ENCODE data around the gene BZW1. TPM values are rescaled to one million over a fixed set of nuclear protein-coding genes. Genes with fewer than 3 reads are reported as not detected.

BZW1 gene
- 100 to 1,000 TPM; 211 to 220 TPM for total RNA-seq
- long read RNA-seq, donor 1, full-length matches to known transcripts, result 37 of 44 reads
- long read RNA-seq, donor 1, partial matches to known transcripts, result 1 of 44 reads
- long read RNA-seq, donor 1, other reads (novel, unspliced or antisense), result 6 of 44 reads
- long read RNA-seq, donor 2, full-length matches to known transcripts, result 81 of 104 reads
- long read RNA-seq, donor 2, partial matches to known transcripts, result 12 of 104 reads
- long read RNA-seq, donor 2, other reads (novel, unspliced or antisense), result 11 of 104 reads

GRCh38 chr2:200811333-200812121, at the start of gene BZW1:
Gene BZW1 (plus strand): TSS chr2:200811910. CDS start chr2:200813218, 1,308 bp downstream.
- intact Hi-C loops (cut with DNase I), result loop anchor here in 1 of 2 donors (5.0 to 10.0 kb wide), 3 partner anchors 51 to 99 kb away; partner anchors contain the start of gene CLK1
- DNase-seq (ENCODE audit: low spot score), result peak; percentile 99

- DNase-seq (ENCODE audit: low spot score), result no peak
- intact Hi-C loops (cut with DNase I), result no loop called here
These were observed 49.6 kb upstream of the BZW1 start for GRCh38 chr2:200762127-200762526.

- intact Hi-C loops (cut with DNase I), result no loop called here
These were observed 48.3 kb upstream of the BZW1 start for GRCh38 chr2:200763422-200763821.

GRCh38 chr2:200765139-200765951, 46.4 kb upstream of the BZW1 start:
- intact Hi-C loops (cut with DNase I), result no loop called here
- DNase-seq (ENCODE audit: low spot score), result no peak

More at GRCh38 chr2:200763422-200763821, 48.3 kb upstream of the BZW1 start:
- no peak for DNase-seq (ENCODE audit: low spot score)

- DNase-seq (ENCODE audit: low spot score), result no peak
- intact Hi-C loops (cut with DNase I), result no loop called here
These were observed 45.6 kb upstream of the BZW1 start for GRCh38 chr2:200765995-200766660.

GRCh38 chr2:200767111-200767885, 44.4 kb upstream of the BZW1 start:
- intact Hi-C loops (cut with DNase I), result no loop called here
- DNase-seq (ENCODE audit: low spot score), result no peak

- DNase-seq (ENCODE audit: low spot score), result no peak
- intact Hi-C loops (cut with DNase I), result no loop called here
These were observed 40.9 kb upstream of the BZW1 start for GRCh38 chr2:200770847-200771246.

GRCh38 chr2:200772620-200773019, 39.1 kb upstream of the BZW1 start:
- no peak for DNase-seq (ENCODE audit: low spot score)
- intact Hi-C loops (cut with DNase I), result no loop called here

GRCh38 chr2:200773083-200773482, 38.6 kb upstream of the BZW1 start:
- DNase-seq (ENCODE audit: low spot score), result no peak
- intact Hi-C loops (cut with DNase I), result no loop called here

- intact Hi-C loops (cut with DNase I), result no loop called here
- DNase-seq (ENCODE audit: low spot score), result no peak
These were observed 36.8 kb upstream of the BZW1 start for GRCh38 chr2:200774920-200775319.

GRCh38 chr2:200777275-200777674, 34.4 kb upstream of the BZW1 start:
- intact Hi-C loops (cut with DNase I), result no loop called here
- DNase-seq (ENCODE audit: low spot score), result no peak

- no peak for DNase-seq (ENCODE audit: low spot score)
- intact Hi-C loops (cut with DNase I), result no loop called here
These were observed 33.7 kb upstream of the BZW1 start for GRCh38 chr2:200778038-200778437.

GRCh38 chr2:200779214-200779613, 32.5 kb upstream of the BZW1 start:
- no peak for DNase-seq (ENCODE audit: low spot score)
- intact Hi-C loops (cut with DNase I), result no loop called here

- intact Hi-C loops (cut with DNase I), result no loop called here
- no peak for DNase-seq (ENCODE audit: low spot score)
These were observed 30.1 kb upstream of the BZW1 start for GRCh38 chr2:200781616-200782015.

- no peak for DNase-seq (ENCODE audit: low spot score)
- intact Hi-C loops (cut with DNase I), result no loop called here
These were observed 29.5 kb upstream of the BZW1 start for GRCh38 chr2:200782251-200782650.

- intact Hi-C loops (cut with DNase I), result no loop called here
- no peak for DNase-seq (ENCODE audit: low spot score)
These were observed 27.5 kb upstream of the BZW1 start for GRCh38 chr2:200784215-200784614.

GRCh38 chr2:200786423-200786822, 25.3 kb upstream of the BZW1 start:
- DNase-seq (ENCODE audit: low spot score), result no peak
- intact Hi-C loops (cut with DNase I), result no loop called here

- intact Hi-C loops (cut with DNase I), result no loop called here
- DNase-seq (ENCODE audit: low spot score), result no peak
These were observed 24.9 kb upstream of the BZW1 start for GRCh38 chr2:200786826-200787225.

Measured in posterior vena cava (tissue), 2 donors.